Endodermal cell (in vitro differentiated cells): Measurements from ENCODE around the gene ADGRG7. TPM values are rescaled to one million over a fixed set of nuclear protein-coding genes. Genes with fewer than 3 reads are reported as not detected.

Source experiments
- DNase-seq: peaks from one replicate; pipeline ENCODE4 v3.0.0-alpha.2; 2017
- H3K27ac ChIP-seq: 2 replicates; pipeline ENCODE4 v1.5.1; 2013; ENCODE audit warnings: mild to moderate bottlenecking, low read depth, low read length, moderate library complexity
- H3K27me3 ChIP-seq: 2 replicates; pipeline ENCODE4 v1.6.1; 2013; ENCODE audit warnings: mild to moderate bottlenecking, low read length, moderate library complexity; ENCODE audit not compliant: insufficient read depth, control insufficient read depth, poor library complexity, severe bottlenecking
- H3K36me3 ChIP-seq: 2 replicates; pipeline ENCODE4 v1.7.0; 2013; ENCODE audit warnings: mild to moderate bottlenecking, low read length, moderate library complexity; ENCODE audit not compliant: control insufficient read depth, insufficient read depth
- H3K4me1 ChIP-seq: one replicate; pipeline ENCODE4 v1.7.0; 2013; ENCODE audit warnings: low read length; ENCODE audit not compliant: control insufficient read depth, insufficient read depth
- H3K4me3 ChIP-seq: 2 replicates; pipeline ENCODE4 v1.5.1; 2013; ENCODE audit warnings: mild to moderate bottlenecking, low read length, moderate library complexity
- H3K9ac ChIP-seq: 2 replicates; pipeline ENCODE4 v1.6.1; 2013; ENCODE audit warnings: mild to moderate bottlenecking, low read length, moderate library complexity; ENCODE audit not compliant: poor library complexity, severe bottlenecking; ENCODE audit errors: extremely low read depth
- H3K9me3 ChIP-seq: 2 replicates; pipeline ENCODE4 v1.6.1; 2013; ENCODE audit warnings: mild to moderate bottlenecking, low read length, moderate library complexity; ENCODE audit not compliant: control insufficient read depth
- H3K27ac Mint-ChIP-seq: 2 replicates; pipeline ENCODE4 v1.8.0; 2020; ENCODE audit warnings: mixed read lengths
- H3K27me3 Mint-ChIP-seq: 2 replicates; pipeline ENCODE4 v1.8.0; 2021; ENCODE audit warnings: mild to moderate bottlenecking, mixed read lengths; ENCODE audit not compliant: insufficient read depth
- H3K36me3 Mint-ChIP-seq: 2 replicates; pipeline ENCODE4 v1.8.0; 2020; ENCODE audit warnings: low read depth, mixed read lengths
- H3K4me1 Mint-ChIP-seq: 2 replicates; pipeline ENCODE4 v1.8.0; 2020; ENCODE audit warnings: mixed read lengths
- H3K4me3 Mint-ChIP-seq: 2 replicates; pipeline ENCODE4 v1.8.0; 2020; ENCODE audit warnings: mild to moderate bottlenecking, moderate library complexity, mixed read lengths
- H3K9me3 Mint-ChIP-seq: 2 replicates; pipeline ENCODE4 v1.8.0; 2020; ENCODE audit warnings: mild to moderate bottlenecking, mixed read lengths
- WGBS, 2 experiments: methylation state at CpG; one replicate each; pipeline versions ENCODE4 v1.1.5 to v1.1.7; 2013; ENCODE audit warnings: missing lambda C conversion rate in 2 of 2, mixed read lengths in 1 of 2; ENCODE audit not compliant: insufficient coverage in 1 of 2, insufficient read length in 1 of 2; 5-methylcytosine and 5-hydroxymethylcytosine counted together
- total RNA-seq, 2 donors: library from RNA; stranded (reverse); fragmentation: NEBNext Ultra II Directional in 1 of 2; extraction: Animal tissue kit (Norgen Biotek cat#: 25700) in 1 of 2; gene quantifications; 2 replicates in 1 of 2; 3 replicates in 1 of 2; pipeline ENCODE4 v1.2.1, GENCODE V29; 2021
- TF ChIP-seq, protein P1 (sequence below): fragments of 200-600 bp; sonication (generic); conservative IDR thresholded peaks from 2 replicates; pipeline ENCODE4 v1.5.0; 2021; ENCODE audit warnings: antibody characterized with exemption, mild to moderate bottlenecking

ADGRG7 gene
- total RNA-seq, 2 donors from 2014 or later = 0.70 to 2.1 TPM

DNA sequence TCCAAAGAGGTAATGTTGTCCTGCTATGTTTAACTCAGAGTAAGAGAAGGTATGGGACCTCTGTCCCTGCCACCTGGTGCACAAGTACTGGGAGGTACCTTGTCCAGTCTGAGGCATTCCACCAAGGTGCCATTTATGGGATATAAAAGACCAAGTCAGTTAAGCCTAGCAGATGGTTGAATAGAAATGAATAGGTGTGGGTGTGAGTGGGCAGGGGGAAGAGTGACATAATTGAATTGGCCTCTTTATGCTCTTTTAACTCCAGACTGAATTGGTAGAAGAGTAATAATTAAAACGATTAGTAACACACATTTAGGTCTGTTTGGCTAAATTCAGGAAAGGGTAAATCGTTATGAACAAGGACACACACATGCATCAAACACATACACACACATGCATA, 562 bp downstream of the ADGRG7 start:
- peaks cover 7% of the 10 kb centered on the region for H3K27me3 Mint-ChIP-seq
- Histone ChIP-seq H3K27ac (no peak overlapping the region), H3K9me3 (peaks cover 9% of the 10 kb centered on the region), H3K36me3 (no peaks in the 10 kb centered on the region), H3K4me1 (no peaks in the 10 kb centered on the region), H3K4me3 (no peak overlapping the region), H3K9ac (no peak overlapping the region), H3K27me3 (no peaks in the 10 kb centered on the region)
- H3K27ac Mint-ChIP-seq = no peak overlapping the region
- DNase-seq = no peak
- TF ChIP-seq, protein P1, sequence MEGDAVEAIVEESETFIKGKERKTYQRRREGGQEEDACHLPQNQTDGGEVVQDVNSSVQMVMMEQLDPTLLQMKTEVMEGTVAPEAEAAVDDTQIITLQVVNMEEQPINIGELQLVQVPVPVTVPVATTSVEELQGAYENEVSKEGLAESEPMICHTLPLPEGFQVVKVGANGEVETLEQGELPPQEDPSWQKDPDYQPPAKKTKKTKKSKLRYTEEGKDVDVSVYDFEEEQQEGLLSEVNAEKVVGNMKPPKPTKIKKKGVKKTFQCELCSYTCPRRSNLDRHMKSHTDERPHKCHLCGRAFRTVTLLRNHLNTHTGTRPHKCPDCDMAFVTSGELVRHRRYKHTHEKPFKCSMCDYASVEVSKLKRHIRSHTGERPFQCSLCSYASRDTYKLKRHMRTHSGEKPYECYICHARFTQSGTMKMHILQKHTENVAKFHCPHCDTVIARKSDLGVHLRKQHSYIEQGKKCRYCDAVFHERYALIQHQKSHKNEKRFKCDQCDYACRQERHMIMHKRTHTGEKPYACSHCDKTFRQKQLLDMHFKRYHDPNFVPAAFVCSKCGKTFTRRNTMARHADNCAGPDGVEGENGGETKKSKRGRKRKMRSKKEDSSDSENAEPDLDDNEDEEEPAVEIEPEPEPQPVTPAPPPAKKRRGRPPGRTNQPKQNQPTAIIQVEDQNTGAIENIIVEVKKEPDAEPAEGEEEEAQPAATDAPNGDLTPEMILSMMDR = no peak
- WGBS, 2 experiments = 91% methylated on average over 2 of the region's 2 CpGs; no CpG with 5 or more reads in 1 of the 2 experiments
- peaks cover 8% of the 10 kb centered on the region for H3K9me3 Mint-ChIP-seq
- no peaks in the 10 kb centered on the region for H3K36me3 Mint-ChIP-seq
- H3K4me3 Mint-ChIP-seq = no peak overlapping the region
- peaks cover 7% of the 10 kb centered on the region for H3K4me1 Mint-ChIP-seq

DNA sequence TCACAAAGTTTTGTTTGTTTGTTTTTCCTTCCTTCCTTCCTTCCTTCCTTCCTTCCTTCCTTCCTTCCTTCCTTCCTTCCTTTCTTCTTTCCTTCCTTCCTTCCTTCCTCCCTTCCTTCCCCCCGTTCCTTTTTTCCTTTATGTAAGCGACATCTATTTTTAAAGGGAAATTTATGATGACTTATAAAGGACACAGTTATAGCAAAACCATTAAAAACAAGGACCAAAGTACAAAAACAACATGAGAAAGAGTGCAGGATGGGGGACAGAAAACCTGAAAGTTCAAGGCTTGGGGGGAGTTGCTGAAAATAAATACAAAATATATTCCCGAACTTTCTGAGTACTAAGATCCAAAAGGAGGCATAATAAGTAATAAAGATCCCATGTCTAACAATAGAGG, 1.8 kb downstream of the ADGRG7 start:
- H3K27ac Mint-ChIP-seq = no peak overlapping the region
- H3K36me3 Mint-ChIP-seq = no peaks in the 10 kb centered on the region
- H3K9ac ChIP-seq = no peak overlapping the region
- TF ChIP-seq, protein P1 = no peak
- 43% methylated on average over 2 of the region's 3 CpGs; no CpG with 5 or more reads in 1 of the 2 experiments for WGBS, 2 experiments
- no peaks in the 10 kb centered on the region for H3K36me3 ChIP-seq
- no peaks in the 10 kb centered on the region for H3K27me3 ChIP-seq
- peaks cover 2% of the 10 kb centered on the region for H3K4me1 Mint-ChIP-seq
- H3K9me3 Mint-ChIP-seq = peaks cover 7% of the 10 kb centered on the region
- DNase-seq = no peak
- H3K27ac ChIP-seq = no peak overlapping the region
- H3K27me3 Mint-ChIP-seq = peaks cover 8% of the 10 kb centered on the region
- H3K4me3 ChIP-seq = no peak overlapping the region
- peaks cover 6% of the 10 kb centered on the region for H3K9me3 ChIP-seq
- H3K4me1 ChIP-seq = no peaks in the 10 kb centered on the region
- no peak overlapping the region for H3K4me3 Mint-ChIP-seq

DNA sequence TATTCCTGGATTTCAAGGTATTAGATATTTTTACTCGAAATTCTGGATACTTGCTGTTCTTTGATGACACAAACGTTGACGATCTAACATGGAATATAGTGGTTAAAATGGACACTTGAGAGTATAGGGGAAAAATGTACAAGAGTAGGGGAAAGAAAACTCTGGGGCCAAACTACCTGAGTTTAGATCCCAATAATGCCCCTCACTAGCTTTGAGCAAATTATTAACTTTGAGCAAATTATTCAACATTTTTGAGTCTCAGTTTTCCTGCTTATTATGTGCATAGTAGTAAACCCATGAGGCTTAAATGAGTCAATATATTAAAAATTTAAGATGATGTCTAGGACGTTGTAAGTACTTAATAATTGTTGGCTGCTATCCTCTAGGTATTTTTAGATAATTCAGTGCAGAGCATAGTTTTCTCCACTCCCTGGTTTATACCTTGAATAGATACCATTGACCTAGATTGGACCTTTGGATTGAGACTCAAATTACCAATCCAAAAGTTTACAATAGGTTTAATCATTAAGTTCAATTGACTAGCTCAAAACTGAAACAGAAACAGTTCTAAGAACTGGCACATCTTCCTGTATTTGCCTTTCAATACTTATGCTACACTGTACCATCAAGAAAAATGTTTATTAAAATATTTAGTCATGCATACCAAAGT, 4.5 kb downstream of the ADGRG7 start:
- DNase-seq = no peak
- no peak overlapping the region for H3K4me3 ChIP-seq
- Mint-ChIP-seq H3K9me3 (peaks cover 4% of the 10 kb centered on the region), H3K27ac (no peak overlapping the region), H3K27me3 (peaks cover 8% of the 10 kb centered on the region), H3K4me3 (no peak overlapping the region), H3K36me3 (no peaks in the 10 kb centered on the region), H3K4me1 (peaks cover 2% of the 10 kb centered on the region)
- 88 to 95% methylated on average over 4 of the region's 4 CpGs for WGBS, 2 experiments
- TF ChIP-seq, protein P1 = no peak
- no peaks in the 10 kb centered on the region for H3K36me3 ChIP-seq
- no peak overlapping the region for H3K9ac ChIP-seq
- no peaks in the 10 kb centered on the region for H3K9me3 ChIP-seq
- H3K4me1 ChIP-seq = no peaks in the 10 kb centered on the region
- no peaks in the 10 kb centered on the region for H3K27me3 ChIP-seq
- H3K27ac ChIP-seq = no peak overlapping the region
